ENCODE measurements around the gene CBX4.

DNA sequence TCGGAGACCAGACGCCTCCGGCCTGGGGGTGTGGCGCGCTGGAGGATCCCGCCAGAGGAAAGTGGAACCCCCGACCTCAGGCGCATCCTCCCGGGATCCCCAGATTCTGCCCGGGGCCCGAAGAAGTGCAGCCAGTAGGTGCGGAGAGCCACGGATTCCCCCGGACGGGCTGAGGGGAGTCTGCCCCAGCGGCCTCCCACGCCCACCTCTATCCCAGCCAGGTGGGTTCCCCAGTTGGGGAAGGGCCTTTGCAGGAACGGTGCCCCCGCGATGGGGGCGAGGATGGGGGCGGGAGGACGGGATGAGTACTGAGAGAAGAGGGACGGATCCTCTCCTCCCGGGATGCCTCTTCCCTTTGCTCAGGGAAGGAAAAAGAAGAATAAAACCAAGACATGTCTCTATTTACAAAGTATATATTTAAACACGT is 47.5 kb downstream of the CBX4 start:
- TF ChIP-seq, protein P1, sequence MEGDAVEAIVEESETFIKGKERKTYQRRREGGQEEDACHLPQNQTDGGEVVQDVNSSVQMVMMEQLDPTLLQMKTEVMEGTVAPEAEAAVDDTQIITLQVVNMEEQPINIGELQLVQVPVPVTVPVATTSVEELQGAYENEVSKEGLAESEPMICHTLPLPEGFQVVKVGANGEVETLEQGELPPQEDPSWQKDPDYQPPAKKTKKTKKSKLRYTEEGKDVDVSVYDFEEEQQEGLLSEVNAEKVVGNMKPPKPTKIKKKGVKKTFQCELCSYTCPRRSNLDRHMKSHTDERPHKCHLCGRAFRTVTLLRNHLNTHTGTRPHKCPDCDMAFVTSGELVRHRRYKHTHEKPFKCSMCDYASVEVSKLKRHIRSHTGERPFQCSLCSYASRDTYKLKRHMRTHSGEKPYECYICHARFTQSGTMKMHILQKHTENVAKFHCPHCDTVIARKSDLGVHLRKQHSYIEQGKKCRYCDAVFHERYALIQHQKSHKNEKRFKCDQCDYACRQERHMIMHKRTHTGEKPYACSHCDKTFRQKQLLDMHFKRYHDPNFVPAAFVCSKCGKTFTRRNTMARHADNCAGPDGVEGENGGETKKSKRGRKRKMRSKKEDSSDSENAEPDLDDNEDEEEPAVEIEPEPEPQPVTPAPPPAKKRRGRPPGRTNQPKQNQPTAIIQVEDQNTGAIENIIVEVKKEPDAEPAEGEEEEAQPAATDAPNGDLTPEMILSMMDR (conservative IDR thresholded peaks at IDR 0.05), result no peak
- TF ChIP-seq ZFX (IDR thresholded peaks at IDR 0.05), result no peak

All from C4-2B (cell line).